ENCODE results near the gene MSX1. TPM values are rescaled to one million over a fixed set of nuclear protein-coding genes. Genes with fewer than 3 reads are reported as not detected.

Gene MSX1
- total and polyA plus RNA-seq, 3 donors from 2014 or later = 0.99 to 1.7 (median 1.7) TPM

DNA sequence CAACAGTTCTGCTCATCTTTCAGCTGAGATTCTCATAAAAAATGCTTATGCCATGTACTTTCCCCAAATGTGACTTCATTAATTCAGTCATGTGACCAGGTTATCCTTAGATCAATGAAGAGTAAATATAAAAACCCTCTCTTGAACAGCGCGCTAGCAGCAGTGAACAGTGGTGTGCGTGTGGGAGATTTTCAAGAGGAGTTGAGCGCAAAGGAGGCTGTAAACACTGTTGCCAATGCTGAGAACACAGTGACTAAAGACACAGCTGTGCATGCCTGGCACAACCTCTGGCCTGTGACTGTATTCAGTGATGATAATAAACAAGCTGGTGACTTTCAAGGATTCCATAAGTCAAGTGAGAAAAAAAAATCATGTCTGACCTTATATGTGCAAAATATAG, 25.1 kb downstream of the MSX1 start:
- 56 to 83% methylated on average over 4 of the region's 4 CpGs for WGBS, 2 donors
- TF ChIP-seq POLR2A (IDR thresholded peaks at IDR 0.05) = no peak
- TF ChIP-seq, protein P1, sequence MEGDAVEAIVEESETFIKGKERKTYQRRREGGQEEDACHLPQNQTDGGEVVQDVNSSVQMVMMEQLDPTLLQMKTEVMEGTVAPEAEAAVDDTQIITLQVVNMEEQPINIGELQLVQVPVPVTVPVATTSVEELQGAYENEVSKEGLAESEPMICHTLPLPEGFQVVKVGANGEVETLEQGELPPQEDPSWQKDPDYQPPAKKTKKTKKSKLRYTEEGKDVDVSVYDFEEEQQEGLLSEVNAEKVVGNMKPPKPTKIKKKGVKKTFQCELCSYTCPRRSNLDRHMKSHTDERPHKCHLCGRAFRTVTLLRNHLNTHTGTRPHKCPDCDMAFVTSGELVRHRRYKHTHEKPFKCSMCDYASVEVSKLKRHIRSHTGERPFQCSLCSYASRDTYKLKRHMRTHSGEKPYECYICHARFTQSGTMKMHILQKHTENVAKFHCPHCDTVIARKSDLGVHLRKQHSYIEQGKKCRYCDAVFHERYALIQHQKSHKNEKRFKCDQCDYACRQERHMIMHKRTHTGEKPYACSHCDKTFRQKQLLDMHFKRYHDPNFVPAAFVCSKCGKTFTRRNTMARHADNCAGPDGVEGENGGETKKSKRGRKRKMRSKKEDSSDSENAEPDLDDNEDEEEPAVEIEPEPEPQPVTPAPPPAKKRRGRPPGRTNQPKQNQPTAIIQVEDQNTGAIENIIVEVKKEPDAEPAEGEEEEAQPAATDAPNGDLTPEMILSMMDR (IDR thresholded peaks at IDR 0.05) = no peak
- no peak for DNase-seq
- Histone ChIP-seq H3K4me3 (no peak overlapping the region), H3K9me3 (no peaks in the 10 kb centered on the region), H3K27me3 (no peaks in the 10 kb centered on the region), H3K4me1 (no peaks in the 10 kb centered on the region), H3K36me3 (ENCODE audit: low read depth, missing control alignments) (no peaks in the 10 kb centered on the region), H3K27ac (no peak overlapping the region)
- intact Hi-C loops (cut with DNase I; ENCODE audit: low total_unique reads) = no loop called here

- 87 to 89% methylated on average over 5 of the region's 5 CpGs for WGBS, 2 donors
- H3K9me3 ChIP-seq = no peaks in the 10 kb centered on the region
- H3K27me3 ChIP-seq = no peaks in the 10 kb centered on the region
- no peaks in the 10 kb centered on the region for H3K4me1 ChIP-seq
- DNase-seq = no peak
- no peak for TF ChIP-seq POLR2A (IDR thresholded peaks at IDR 0.05)
- TF ChIP-seq, protein P1 (IDR thresholded peaks at IDR 0.05) = no peak
- no peak overlapping the region for H3K27ac ChIP-seq
- no peak overlapping the region for H3K4me3 ChIP-seq
- H3K36me3 ChIP-seq (ENCODE audit: low read depth, missing control alignments) = no peaks in the 10 kb centered on the region
- intact Hi-C loops (cut with DNase I; ENCODE audit: low total_unique reads) = no loop called here
These were observed 28.0 kb downstream of the MSX1 start for GRCh38 chr4:4887426-4887825.

DNA sequence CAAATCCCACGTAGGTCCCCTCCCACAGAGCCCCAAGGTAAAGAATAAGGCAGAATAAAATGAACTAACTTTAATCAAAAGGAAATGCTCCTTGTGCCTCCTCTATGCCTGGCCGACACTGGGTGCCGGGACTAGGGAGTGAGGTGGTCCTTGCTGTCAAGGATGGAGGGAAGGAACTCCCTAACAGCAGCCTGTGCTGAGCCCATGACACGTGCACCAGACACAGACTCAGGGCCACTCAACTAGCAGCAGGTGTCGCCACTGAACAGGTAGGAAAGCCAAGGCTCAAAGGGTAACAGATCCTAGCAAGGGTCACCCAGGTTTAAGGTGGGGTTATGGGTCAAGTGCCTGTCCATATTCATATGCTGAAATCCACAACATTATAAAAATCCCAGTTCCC, 29.2 kb downstream of the MSX1 start:
- no peak overlapping the region for H3K27ac ChIP-seq
- no peaks in the 10 kb centered on the region for H3K9me3 ChIP-seq
- no peaks in the 10 kb centered on the region for H3K27me3 ChIP-seq
- H3K36me3 ChIP-seq (ENCODE audit: low read depth, missing control alignments) = no peaks in the 10 kb centered on the region
- H3K4me1 ChIP-seq = no peaks in the 10 kb centered on the region
- DNase-seq = no peak
- 88 to 97% methylated on average over 5 of the region's 5 CpGs for WGBS, 2 donors
- intact Hi-C loops (cut with DNase I; ENCODE audit: low total_unique reads) = no loop called here
- TF ChIP-seq POLR2A (IDR thresholded peaks at IDR 0.05) = no peak
- TF ChIP-seq, protein P1 (IDR thresholded peaks at IDR 0.05) = no peak
- H3K4me3 ChIP-seq = no peak overlapping the region

- Histone ChIP-seq H3K27me3 (no peaks in the 10 kb centered on the region), H3K4me1 (no peaks in the 10 kb centered on the region), H3K9me3 (no peaks in the 10 kb centered on the region), H3K27ac (no peak overlapping the region), H3K36me3 (ENCODE audit: low read depth, missing control alignments) (no peaks in the 10 kb centered on the region), H3K4me3 (no peak overlapping the region)
- WGBS, 2 donors = 83 to 91% methylated on average over 9 of the region's 9 CpGs
- TF ChIP-seq POLR2A (IDR thresholded peaks at IDR 0.05) = no peak
- TF ChIP-seq, protein P1 (IDR thresholded peaks at IDR 0.05) = no peak
- intact Hi-C loops (cut with DNase I; ENCODE audit: low total_unique reads) = no loop called here
- DNase-seq = no peak
These were observed 30.3 kb downstream of the MSX1 start for GRCh38 chr4:4889781-4890180.

- intact Hi-C loops (cut with DNase I; ENCODE audit: low total_unique reads) = no loop called here
- 83 to 92% methylated on average over 7 of the region's 7 CpGs for WGBS, 2 donors
- TF ChIP-seq, protein P1 (IDR thresholded peaks at IDR 0.05) = no peak
- TF ChIP-seq POLR2A (IDR thresholded peaks at IDR 0.05) = no peak
- H3K4me1 ChIP-seq = no peaks in the 10 kb centered on the region
- DNase-seq = no peak
- H3K9me3 ChIP-seq = no peaks in the 10 kb centered on the region
- no peak overlapping the region for H3K27ac ChIP-seq
- H3K4me3 ChIP-seq = no peak overlapping the region
- no peaks in the 10 kb centered on the region for H3K27me3 ChIP-seq
- no peaks in the 10 kb centered on the region for H3K36me3 ChIP-seq (ENCODE audit: low read depth, missing control alignments)
These were observed 31.2 kb downstream of the MSX1 start for GRCh38 chr4:4890574-4891255.

All from testis (tissue), 3 donors.